A549 treated with RU486 at 1 μM for 4 hours (cell line): ENCODE results near the gene ZXDA. TPM values are rescaled to one million over a fixed set of nuclear protein-coding genes. Genes with fewer than 3 reads are reported as not detected.

Experiments used
- total RNA-seq: library from RNA; stranded (reverse); fragments of 200-300 nt; extraction: Qiagen RNA extraction; gene quantifications from 5 replicates; pipeline ENCODE4 v1.2.3, GENCODE V29; 2022; ENCODE audit warnings: low read depth

ZXDA gene
- total RNA-seq, result 1.3 to 1.9 TPM (median 1.6 TPM) in 5 replicates

DNA sequence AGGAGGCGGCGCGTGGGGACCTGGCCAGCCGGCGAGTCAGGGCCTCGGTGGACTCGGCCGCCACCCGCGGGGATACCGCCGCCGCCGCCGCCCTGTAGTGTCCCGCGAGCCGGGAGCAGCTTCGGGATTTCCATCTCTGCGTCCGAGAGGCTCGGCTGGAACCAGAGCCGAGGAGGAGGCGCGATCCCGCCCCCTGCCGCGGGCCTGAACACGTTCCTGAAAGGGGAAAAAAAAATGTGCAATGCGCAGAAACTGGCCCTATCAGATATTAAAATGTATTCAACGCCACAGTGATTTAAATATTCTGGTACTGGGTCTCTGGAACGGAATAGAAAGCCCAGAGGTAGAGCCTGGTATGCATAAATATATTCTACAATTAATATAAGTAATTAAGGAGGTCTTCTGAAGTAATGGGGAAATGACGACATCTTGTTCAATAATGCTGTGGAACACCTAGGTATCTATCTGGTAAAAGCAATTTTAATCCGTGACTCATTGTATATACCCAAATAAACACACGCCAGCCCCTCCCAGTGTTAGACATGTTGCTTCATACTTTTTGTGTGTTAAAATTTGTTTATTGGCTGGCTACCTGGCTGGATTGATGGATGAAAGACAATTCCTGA, at the start of gene ZXDA:
Gene ZXDA (minus strand): TSS at position 172 of the 626 bp plus-strand sequence. CDS start 38 bp downstream, at position 134.

Other genes starting within 250 kb of the ZXDA start
- gene NLRP2B, start 230.2 kb downstream of the ZXDA start, total RNA-seq, result not detected in 5 replicates